Fibroblast of lung (primary cell): ENCODE results near the gene CTSO.

ENCODE experiments used
- CTCF ChIP-seq, 2 donors: IDR thresholded peaks in 1 of 2; conservative IDR thresholded peaks in 1 of 2; 1 replicate in 1 of 2; 2 replicates in 1 of 2; pipeline ENCODE4 v1.5.1; 2011 to 2012; ENCODE audit warnings: low read length in 2 of 2, control low read depth in 1 of 2, inconsistent platforms in 1 of 2, low read depth in 1 of 2, mild to moderate bottlenecking in 1 of 2
- EZH2 ChIP-seq: IDR thresholded peaks from 2 replicates; pipeline ENCODE4 v1.5.1; 2012; ENCODE audit warnings: low read length, control low read depth, mild to moderate bottlenecking; ENCODE audit errors: missing control alignments

GRCh38 chr4:155885666-155886065, 68.0 kb downstream of the CTSO start:
- TF ChIP-seq CTCF (conservative IDR thresholded peaks at IDR 0.05 in 1 of 2, IDR thresholded peaks at IDR 0.05 in 1 of 2; ENCODE audit: low read depth in 1 of 2, low read length in 2 of 2) (no peak), EZH2 (no peak)
